ENCODE measurements around the gene NASP.

The NASP gene

DNA sequence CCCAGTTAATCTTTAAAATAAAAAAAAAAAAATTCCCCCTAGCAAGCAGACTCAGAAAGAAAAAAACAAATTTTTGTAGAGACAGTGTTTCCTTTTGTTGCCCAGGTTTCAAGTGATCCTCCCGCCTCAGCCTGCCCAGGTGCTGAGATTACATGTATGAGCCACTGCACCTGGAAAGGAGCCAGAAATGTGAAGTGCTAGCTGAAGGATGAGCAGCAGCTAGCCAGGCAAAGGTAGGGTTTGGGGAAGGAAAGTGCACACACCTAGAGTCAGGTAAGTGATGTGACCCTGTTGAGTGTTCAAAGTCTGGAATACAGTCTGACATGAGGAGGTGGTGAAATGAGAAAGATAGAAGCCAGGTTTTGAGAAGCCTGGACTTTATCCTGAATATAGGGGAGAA, 31.5 kb upstream of the NASP start:
- FAIRE-seq (no peak), DNase-seq (ENCODE audit: insufficient read length, low spot score) (no peak)
- TF ChIP-seq POLR2A (IDR thresholded peaks at IDR 0.05; ENCODE audit: low read depth, low read length), result no peak

DNA sequence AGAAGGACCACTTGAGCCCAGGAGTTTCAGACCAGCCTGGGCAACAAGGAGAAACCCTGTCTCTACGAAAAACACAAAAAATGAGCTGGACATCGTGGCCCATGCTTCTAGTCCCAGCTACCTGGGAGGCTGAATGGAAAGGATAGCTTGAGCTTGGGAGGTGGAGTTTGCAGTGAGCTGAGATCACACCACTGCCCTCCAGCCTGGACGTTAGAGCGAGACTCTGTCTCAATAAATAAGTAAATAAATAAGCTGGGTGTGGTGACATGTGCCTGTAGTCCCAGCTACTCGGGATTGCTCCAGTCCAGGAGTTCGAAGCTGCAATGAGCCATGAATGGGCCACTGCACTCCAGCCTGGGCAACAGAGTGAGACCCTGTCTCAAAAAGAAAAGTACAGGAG, 29.6 kb upstream of the NASP start:
- no peak for FAIRE-seq
- no peak for DNase-seq (ENCODE audit: insufficient read length, low spot score)
- no peak for TF ChIP-seq POLR2A (IDR thresholded peaks at IDR 0.05; ENCODE audit: low read depth, low read length)

DNA sequence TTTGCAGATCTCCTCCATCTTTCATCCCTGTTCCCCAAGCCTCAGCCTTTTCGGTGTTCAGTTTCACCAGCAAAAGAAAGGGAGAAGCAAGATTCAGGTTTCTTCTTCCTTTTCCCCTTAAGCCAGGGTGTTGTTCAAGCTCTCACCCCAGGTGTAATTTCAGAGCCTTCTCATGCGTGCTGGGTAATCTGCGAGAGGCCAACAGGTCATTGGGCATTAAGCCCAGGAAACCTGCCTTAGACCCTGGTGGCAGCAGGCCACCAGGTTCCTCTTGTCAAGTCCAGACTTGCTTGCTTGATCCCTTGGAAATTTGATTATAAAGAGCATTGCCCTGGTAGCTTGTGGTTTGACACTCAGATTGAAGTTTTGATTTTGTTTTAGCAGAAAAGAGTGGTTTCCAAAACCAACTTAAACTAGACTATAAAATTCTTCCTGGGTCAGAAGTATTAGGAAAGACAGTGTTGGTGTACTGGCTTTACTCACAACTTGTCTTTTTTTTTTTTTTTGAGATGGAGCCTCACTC, 26.4 kb upstream of the NASP start:
- DNase-seq (ENCODE audit: insufficient read length, low spot score) (no peak), FAIRE-seq (no peak)
- TF ChIP-seq POLR2A (IDR thresholded peaks at IDR 0.05; ENCODE audit: low read depth, low read length), result no peak

DNA sequence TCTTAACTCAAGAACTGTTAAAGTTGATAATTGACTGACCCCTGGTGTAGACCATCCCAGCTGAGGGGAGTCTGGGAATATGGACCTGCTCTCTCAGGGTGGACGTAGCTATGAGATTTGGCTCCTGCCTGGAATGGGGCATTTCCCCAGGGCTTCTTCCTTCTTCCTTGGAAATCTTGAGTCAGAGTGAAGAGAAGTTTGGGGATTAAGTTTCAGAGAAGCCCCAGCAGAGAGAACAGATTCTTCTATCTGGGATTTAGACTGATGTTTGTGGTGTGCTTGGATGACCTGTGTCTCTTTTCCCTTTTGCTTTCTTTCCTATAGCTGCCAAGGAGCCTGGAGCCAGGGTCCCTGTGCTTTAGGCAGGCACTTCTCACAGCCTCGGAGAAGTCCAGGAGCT, 20.0 kb upstream of the NASP start:
- FAIRE-seq (no peak), DNase-seq (ENCODE audit: insufficient read length, low spot score) (no peak)
- no peak for TF ChIP-seq POLR2A (IDR thresholded peaks at IDR 0.05; ENCODE audit: low read depth, low read length)

DNA sequence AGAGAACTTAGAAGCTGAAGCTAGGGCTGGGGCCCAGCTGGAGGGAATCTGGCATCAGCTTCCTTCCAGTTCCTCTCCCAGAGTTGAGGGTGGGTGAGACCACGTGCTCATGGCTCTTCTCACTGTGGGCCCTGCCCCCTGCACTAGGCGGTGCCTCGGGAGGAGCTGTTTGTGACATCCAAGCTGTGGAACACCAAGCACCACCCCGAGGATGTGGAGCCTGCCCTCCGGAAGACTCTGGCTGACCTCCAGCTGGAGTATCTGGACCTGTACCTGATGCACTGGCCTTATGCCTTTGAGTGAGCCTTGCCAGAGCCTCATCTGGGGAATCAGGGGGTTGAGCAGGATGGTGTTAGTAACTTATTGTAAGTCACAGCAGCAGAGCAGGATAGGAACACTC, 17.1 kb upstream of the NASP start:
- TF ChIP-seq POLR2A (IDR thresholded peaks at IDR 0.05; ENCODE audit: low read depth, low read length), result no peak
- DNase-seq (ENCODE audit: insufficient read length, low spot score) (no peak), FAIRE-seq (no peak)

DNA sequence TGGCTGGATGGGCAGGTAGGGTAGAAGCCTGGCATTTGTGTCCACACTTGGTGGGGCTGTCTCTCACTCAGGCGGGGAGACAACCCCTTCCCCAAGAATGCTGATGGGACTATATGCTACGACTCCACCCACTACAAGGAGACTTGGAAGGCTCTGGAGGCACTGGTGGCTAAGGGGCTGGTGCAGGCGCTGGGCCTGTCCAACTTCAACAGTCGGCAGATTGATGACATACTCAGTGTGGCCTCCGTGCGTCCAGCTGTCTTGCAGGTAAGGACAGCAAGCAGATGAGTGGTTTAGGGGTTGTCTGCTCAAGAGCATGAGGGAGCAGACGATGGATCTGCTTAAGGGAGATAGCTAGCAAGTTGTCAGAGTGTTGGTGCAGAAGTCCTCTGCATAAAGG, 15.9 kb upstream of the NASP start:
- TF ChIP-seq POLR2A (IDR thresholded peaks at IDR 0.05; ENCODE audit: low read depth, low read length), result no peak
- DNase-seq (ENCODE audit: insufficient read length, low spot score) (no peak), FAIRE-seq (no peak)

DNA sequence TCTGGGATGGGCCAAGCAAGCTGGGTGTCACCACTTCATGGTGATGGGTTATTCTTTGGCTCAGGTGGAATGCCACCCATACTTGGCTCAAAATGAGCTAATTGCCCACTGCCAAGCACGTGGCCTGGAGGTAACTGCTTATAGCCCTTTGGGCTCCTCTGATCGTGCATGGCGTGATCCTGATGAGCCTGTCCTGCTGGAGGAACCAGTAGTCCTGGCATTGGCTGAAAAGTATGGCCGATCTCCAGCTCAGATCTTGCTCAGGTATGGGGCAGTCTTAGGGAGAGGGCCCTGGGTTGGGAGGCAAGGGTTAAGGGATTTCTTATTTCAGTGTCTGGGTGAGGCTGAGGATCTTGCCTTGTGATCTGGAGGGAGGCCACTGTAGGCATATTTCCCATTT, 15.4 kb upstream of the NASP start:
- FAIRE-seq (no peak), DNase-seq (ENCODE audit: insufficient read length, low spot score) (no peak)
- no peak for TF ChIP-seq POLR2A (IDR thresholded peaks at IDR 0.05; ENCODE audit: low read depth, low read length)

DNA sequence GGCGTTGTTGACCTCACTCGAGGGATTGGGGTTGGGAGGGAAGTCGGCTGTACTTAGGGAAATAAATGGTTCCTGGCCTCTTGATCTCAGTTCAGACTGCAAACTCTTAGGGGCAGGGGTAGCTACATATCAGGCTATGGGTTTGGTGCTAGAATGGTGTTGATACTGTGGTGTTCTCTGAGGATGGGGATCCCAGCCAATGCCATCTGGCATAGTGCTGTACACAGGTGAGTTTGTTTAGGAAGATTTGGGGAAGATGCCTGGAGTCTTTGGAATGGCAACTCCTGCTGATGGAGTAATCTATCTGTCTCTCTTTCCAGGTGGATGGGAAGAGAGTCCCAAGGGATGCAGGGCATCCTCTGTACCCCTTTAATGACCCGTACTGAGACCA, 14.3 kb upstream of the NASP start:
- FAIRE-seq, result no peak
- DNase-seq (ENCODE audit: insufficient read length, low spot score), result no peak
- no peak for TF ChIP-seq POLR2A (IDR thresholded peaks at IDR 0.05; ENCODE audit: low read depth, low read length)

DNA sequence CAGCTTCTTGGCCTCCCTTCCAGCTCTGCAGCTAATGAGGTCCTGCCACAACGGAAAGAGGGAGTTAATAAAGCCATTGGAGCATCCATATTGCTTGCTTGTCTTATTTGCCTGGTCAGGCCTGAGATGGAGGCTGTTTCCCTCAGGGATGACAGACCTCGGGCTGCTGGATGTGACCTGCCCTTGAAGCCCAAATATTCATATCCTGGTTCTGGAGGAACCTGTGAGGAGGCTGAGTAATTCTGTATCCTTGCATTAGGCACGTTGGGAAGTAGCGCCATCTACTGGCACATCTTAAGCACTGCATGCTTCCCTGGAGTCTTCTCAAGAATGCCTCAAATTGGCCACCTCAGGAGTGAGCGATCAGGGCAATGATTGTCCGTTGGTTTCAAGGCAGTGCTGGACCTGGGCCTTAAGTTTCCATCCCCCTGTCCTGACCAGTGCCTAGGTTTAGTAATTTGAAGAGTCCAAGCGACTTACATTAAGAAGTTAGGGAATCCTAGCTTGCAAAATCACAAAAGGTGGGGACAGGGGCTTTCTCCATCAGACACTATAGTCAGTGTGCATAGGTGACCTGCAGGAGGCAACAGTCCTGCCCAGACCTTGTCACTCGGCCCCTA, 13.8 kb upstream of the NASP start:
- FAIRE-seq (peak; percentile 78), DNase-seq (ENCODE audit: insufficient read length, low spot score) (peak; percentile 47)
- TF ChIP-seq POLR2A (IDR thresholded peaks at IDR 0.05; ENCODE audit: low read depth, low read length), result no peak

DNA sequence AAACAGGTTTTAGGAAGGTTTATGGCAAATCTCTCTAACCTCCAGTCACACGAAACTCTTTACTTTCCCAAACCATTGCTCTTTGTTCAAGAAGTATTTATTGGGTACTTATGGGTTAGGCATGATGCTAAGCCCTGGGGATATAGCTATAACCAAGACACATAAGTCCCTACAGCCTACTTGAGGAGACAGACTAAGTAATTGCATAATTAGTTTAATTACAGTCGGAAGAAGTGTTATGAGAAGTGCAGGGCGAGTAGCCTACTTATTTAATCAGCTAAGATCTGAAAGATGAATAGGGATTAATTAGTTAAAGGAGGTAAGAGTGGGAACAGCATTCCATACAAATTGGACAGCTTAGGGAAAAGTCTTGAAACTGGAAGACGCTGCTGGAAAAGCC, 13.2 kb upstream of the NASP start:
- TF ChIP-seq POLR2A (IDR thresholded peaks at IDR 0.05; ENCODE audit: low read depth, low read length), result no peak
- no peak for DNase-seq (ENCODE audit: insufficient read length, low spot score)
- FAIRE-seq, result no peak

DNA sequence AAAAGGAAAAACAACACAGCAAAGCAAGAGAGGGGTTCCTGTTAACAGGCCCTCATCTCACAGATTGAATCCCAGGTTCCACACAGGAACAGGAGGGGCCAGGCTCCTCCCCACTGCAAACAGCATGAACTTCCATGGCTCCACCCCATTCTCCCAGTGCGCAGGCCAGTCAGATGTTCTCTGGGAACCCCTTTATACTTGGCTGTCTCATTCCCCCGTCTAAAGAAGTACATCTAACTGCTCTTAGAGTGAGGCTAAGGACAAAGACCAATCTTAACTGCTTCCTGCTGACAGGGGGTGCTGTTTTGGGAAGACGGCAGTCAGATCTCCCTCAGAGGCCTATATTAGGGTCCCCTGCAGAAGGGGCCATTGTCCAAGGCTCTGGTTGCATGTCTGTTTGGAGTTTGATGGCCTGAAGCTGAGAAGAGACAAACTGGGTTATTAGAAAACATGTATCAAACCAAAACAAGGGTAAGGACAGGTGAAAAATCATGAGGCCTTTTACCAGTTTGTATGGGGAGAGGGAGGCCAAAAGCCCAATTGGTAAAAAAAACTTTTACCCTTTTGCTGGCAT, 10.5 kb upstream of the NASP start:
- no peak for FAIRE-seq
- TF ChIP-seq POLR2A (IDR thresholded peaks at IDR 0.05; ENCODE audit: low read depth, low read length), result no peak
- DNase-seq (ENCODE audit: insufficient read length, low spot score), result no peak

DNA sequence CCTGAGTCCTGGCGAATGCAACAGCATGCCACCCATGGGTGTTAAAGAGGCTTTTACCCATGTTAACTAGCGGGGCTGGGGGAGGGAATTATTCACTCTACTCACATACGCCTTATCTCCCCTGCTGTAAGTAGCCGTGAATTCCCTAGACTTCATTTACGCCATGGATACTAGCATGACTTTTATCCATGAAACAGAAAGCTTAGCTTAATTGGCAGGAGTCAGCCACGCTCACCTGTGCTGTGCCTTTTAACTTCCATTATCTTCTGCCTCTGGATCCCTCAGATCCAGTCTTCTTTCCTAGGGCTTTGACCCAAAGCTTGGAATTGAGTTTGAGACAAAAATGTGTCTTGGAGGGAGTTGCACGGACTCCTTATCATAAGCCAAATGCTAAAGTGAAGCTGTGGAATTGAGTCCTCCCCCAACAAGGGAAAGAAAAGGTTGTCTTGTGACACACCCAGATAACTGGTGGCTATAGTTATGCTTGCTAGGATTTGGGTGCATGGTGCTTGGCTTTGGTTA, 9.7 kb upstream of the NASP start:
- FAIRE-seq, result no peak
- TF ChIP-seq POLR2A (IDR thresholded peaks at IDR 0.05; ENCODE audit: low read depth, low read length), result no peak

DNA sequence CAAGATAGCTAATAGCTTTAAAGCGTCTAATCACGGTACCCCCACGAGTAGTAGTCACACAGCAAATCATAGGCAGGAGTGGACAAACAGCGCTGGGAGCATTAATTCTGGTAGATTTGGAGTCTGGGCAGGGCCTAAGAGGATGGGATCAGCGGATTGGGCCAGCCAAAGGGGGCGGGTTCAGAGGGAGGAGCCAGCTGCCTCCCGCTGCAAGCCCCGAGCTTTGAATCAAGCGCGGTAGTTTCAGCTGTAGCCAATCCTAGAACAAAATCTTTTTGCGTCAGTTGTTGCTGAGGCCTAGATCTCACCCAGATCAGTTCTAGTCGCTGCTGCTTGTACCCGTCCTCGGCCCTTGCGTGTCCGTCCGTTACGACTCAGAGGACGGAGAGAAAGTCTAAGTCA, 576 bp upstream of the NASP start:
- no peak for TF ChIP-seq POLR2A (IDR thresholded peaks at IDR 0.05; ENCODE audit: low read depth, low read length)
- FAIRE-seq, result peak; percentile 90
- DNase-seq (ENCODE audit: insufficient read length, low spot score), result peak; percentile 95

More for the DNA sequence above, 9.7 kb upstream of the NASP start:
- DNase-seq (ENCODE audit: insufficient read length, low spot score), result no peak

DNA sequence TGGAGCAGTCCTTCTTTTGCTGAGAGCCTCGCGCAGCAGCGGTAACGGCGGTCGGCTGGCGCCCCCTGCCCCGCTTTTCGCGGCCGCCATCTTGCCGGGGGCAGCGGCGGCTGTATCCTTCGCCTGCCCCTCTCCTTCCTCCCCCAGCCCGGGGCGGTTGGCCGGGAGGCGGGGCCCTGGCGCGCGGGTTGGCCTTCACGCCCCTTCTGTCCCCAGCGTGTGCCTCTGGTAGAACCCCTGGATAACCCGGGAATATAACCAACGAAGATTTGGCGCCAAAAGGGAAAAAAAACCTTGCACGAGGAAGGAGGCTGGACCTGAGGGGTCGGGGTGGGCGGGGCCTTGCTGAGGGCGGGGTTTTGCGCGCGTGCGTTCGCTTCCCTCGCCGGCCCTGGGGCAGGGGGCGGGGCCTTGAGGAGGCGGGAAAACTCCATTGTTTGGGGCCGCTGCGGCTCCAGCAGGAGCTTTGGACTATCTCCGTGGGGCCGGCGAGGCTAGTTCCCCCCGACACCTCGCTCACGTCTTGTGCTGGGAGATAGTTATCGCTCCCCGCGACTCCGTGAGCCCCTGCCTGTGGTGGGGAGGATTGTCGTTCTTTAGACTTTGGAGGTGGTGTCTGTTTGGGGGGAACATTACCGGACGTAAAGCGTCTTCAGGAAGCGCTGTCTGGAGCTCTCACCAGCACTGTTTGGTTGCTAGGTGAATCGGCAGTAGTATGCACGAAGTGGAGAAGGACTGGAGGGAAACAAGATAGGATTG, 689 bp downstream of the NASP start:
- DNase-seq (ENCODE audit: insufficient read length, low spot score) (peak; percentile 76), FAIRE-seq (no peak)
- no peak for TF ChIP-seq POLR2A (IDR thresholded peaks at IDR 0.05; ENCODE audit: low read depth, low read length)

DNA sequence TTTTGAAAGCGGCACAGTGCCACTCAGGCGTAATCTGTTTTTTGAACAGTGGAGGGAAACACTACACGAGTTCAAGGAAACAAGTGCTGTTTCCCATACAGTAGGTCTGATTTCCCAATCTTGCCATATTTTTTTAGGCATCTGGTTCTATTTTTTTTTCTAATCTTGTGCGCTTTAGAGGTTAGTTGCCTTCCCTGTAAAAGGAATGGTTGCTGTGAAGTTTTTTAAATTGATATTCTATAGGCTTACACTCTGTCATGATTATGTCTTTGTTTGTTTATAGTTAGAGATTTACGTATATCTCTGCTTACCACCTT, 1.2 kb downstream of the NASP start:
- no peak for FAIRE-seq
- no peak for TF ChIP-seq POLR2A (IDR thresholded peaks at IDR 0.05; ENCODE audit: low read depth, low read length)
- no peak for DNase-seq (ENCODE audit: insufficient read length, low spot score)
